ENCODE data around the gene LRRC47.

LRRC47 gene

DNA sequence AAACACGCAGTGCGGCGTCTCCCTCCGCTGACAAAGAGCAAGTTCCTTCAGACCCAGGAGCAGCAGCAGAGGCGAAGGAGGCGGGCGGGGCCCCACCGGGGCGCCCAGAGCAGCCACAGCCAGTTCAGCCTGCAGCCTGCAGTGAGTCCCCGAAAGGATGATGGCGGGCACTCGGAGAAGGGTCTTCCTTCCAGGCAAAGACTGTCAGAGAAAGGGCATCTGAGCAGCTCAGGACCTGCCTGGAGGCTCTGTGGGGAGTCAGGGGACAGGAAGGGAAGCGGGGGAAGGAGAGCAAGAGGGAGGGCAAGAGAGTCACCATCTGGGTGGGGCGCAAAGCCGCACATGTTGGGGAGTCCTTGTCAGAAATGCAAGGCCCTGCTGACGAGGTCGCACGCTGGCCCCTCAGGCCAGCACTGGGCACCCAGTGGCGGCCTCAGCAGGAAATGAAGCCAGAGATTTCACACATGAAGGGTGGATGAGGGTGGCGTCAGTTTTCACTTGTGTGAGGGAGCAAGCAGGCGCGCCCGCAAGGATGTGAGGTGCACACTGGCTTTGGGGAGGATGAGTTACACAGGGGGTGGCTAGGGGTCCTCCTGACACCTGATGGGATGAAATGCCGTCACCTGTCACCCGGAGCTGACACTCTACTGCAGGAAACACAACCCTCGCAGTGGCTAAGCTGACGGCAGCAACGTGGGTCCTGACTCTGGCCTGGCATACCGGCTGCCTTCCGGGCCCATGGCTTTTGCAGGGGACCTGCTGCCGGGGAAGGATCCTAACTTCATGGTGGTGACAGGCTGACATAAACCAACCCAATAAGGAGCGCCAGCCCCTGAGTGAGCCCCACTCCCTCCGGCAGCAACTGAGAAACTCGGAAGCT, 6.6 kb downstream of the LRRC47 start:
- H3K4me2 ChIP-seq (ENCODE audit: low read length) = no peak overlapping the region
- peaks cover 72% of the 10 kb centered on the region for H3K79me2 ChIP-seq (ENCODE audit: control insufficient read depth, low read length)
- H3K4me3 ChIP-seq (ENCODE audit: low read length) = no peak overlapping the region
- no peaks in the 10 kb centered on the region for H3K27me3 ChIP-seq (ENCODE audit: control insufficient read depth, low read length)
- no peak for TF ChIP-seq EZH2phosphoT487 (IDR thresholded peaks at IDR 0.05; ENCODE audit: borderline replicate concordance, low read length)
- TF ChIP-seq, protein P1, sequence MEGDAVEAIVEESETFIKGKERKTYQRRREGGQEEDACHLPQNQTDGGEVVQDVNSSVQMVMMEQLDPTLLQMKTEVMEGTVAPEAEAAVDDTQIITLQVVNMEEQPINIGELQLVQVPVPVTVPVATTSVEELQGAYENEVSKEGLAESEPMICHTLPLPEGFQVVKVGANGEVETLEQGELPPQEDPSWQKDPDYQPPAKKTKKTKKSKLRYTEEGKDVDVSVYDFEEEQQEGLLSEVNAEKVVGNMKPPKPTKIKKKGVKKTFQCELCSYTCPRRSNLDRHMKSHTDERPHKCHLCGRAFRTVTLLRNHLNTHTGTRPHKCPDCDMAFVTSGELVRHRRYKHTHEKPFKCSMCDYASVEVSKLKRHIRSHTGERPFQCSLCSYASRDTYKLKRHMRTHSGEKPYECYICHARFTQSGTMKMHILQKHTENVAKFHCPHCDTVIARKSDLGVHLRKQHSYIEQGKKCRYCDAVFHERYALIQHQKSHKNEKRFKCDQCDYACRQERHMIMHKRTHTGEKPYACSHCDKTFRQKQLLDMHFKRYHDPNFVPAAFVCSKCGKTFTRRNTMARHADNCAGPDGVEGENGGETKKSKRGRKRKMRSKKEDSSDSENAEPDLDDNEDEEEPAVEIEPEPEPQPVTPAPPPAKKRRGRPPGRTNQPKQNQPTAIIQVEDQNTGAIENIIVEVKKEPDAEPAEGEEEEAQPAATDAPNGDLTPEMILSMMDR (IDR thresholded peaks at IDR 0.05; ENCODE audit: low read depth, low read length, poor library complexity, severe bottlenecking) = no peak
- peaks cover 37% of the 10 kb centered on the region for H3K36me3 ChIP-seq (ENCODE audit: control insufficient read depth, low read length)
- no peaks in the 10 kb centered on the region; the same call in 1 of the 2 replicates for H4K20me1 ChIP-seq (ENCODE audit: control insufficient read depth, insufficient read depth, low read depth, low read length)
- H3K27ac ChIP-seq (ENCODE audit: low read depth, low read length) = no peak overlapping the region
- no peaks in the 10 kb centered on the region for H3K9me3 ChIP-seq (ENCODE audit: control insufficient read depth, insufficient read depth, low read length)
- peaks cover 12% of the 10 kb centered on the region for H3K4me1 ChIP-seq (ENCODE audit: control insufficient read depth, low read length)
- no peaks in the 10 kb centered on the region; the same call in 1 of the 2 replicates for H3F3A ChIP-seq (ENCODE audit: control insufficient read depth, insufficient read depth)
- no peaks in the 10 kb centered on the region for H3K9me2 ChIP-seq (replicated peaks; ENCODE audit: control insufficient read depth, low read length)

DNA sequence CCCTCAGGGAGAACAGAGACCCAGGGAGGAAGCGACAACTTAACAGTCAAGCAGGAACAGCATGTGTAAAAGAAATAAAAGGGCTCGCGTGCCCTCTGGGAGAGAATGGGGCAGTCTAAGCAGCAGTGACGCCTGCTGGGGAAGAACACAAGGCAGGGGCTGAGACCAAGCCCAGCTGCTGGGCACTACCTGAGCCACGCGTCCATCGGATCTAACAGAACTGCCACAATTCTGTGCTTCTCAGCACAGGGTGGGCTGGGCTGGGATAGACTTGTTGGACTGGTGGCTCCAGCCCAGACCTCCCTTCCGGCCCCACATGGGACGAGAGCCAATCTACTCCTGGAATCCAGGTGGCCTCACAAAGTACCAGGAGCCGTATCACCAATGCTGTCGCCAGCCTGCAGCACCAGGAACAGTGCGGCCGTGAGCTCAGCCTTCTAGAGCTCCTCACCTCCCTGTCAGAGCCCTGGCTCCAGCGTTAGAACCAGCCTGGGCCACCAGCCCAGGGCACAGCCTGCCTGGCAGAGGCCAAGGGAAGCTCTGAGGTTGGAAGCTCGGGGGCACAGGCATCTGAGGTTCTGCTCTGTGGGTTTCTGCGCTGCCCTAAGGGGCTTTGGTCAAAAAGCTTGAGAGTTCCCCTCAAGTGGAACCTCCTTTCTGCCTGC, 7.4 kb downstream of the LRRC47 start:
- no peaks in the 10 kb centered on the region for H4K20me1 ChIP-seq (ENCODE audit: control insufficient read depth, insufficient read depth, low read depth, low read length)
- no peaks in the 10 kb centered on the region for H3K27me3 ChIP-seq (ENCODE audit: control insufficient read depth, low read length)
- no peaks in the 10 kb centered on the region for H3K9me2 ChIP-seq (replicated peaks; ENCODE audit: control insufficient read depth, low read length)
- peaks cover 45% of the 10 kb centered on the region for H3K36me3 ChIP-seq (ENCODE audit: control insufficient read depth, low read length)
- H3K79me2 ChIP-seq (ENCODE audit: control insufficient read depth, low read length) = peaks cover 64% of the 10 kb centered on the region
- 0 out of 2 replicates have a peak, but pooled peaks cover 5% of the 10 kb centered on the region for H3K4me1 ChIP-seq (ENCODE audit: control insufficient read depth, low read length)
- H3K4me3 ChIP-seq (ENCODE audit: low read length) = no peak overlapping the region
- H3F3A ChIP-seq (ENCODE audit: control insufficient read depth, insufficient read depth) = no peaks in the 10 kb centered on the region; the same call in 1 of the 2 replicates
- H3K4me2 ChIP-seq (ENCODE audit: low read length) = no peak overlapping the region
- TF ChIP-seq, protein P1 (IDR thresholded peaks at IDR 0.05; ENCODE audit: low read depth, low read length, poor library complexity, severe bottlenecking) = no peak
- TF ChIP-seq EZH2phosphoT487 (IDR thresholded peaks at IDR 0.05; ENCODE audit: borderline replicate concordance, low read length) = no peak
- no peaks in the 10 kb centered on the region for H3K9me3 ChIP-seq (ENCODE audit: control insufficient read depth, insufficient read depth, low read length)
- no peak overlapping the region for H3K27ac ChIP-seq (ENCODE audit: low read depth, low read length)

DNA sequence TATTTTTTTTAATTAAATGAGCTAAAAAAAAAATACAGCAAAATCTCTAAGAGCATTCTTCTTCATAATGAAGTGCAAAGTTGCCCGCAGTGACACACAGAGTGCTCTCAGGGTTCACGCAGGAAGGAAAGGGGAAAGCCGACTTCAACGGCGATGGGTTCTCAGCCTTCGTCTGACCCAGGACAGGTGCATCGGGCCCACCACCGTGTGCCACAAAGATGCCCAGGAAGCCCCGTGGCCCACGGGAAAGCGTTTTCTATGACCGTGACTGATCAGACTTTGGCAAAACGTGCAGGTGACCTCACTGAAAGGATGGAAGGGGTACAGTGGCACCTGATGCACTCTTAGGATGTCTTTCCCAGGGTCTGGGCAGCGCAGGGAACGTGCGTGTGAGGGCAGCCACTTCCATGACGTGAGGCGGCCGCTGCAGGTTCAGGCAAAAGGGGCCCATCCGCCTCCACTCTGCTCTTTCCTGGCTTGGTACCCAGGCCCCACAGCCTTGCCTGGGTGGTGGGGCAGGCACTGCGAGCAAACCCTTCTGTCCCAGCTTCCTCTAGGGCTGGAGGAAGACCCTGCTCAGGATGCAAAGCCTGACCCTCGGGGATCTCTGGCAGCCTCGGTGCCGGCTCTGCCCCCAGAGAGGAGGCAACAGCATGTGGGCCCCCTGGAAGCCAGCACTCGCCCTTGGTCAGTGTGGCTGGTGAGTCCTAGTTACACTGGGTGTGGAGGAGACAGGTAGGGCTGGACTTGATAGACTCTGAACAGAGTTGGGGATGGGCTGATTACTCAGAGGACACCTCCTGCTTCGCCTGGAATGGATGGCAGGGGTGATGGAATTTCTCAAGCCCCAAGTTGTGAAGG, 8.3 kb downstream of the LRRC47 start:
- Histone ChIP-seq H3K4me3 (ENCODE audit: low read length) (no peak overlapping the region), H3K27me3 (ENCODE audit: control insufficient read depth, low read length) (no peaks in the 10 kb centered on the region), H3K79me2 (ENCODE audit: control insufficient read depth, low read length) (peaks cover 55% of the 10 kb centered on the region), H3K4me1 (ENCODE audit: control insufficient read depth, low read length) (no peaks in the 10 kb centered on the region), H3K36me3 (ENCODE audit: control insufficient read depth, low read length) (peaks cover 47% of the 10 kb centered on the region), H3K27ac (ENCODE audit: low read depth, low read length) (no peak overlapping the region), H3F3A (ENCODE audit: control insufficient read depth, insufficient read depth) (no peaks in the 10 kb centered on the region; the same call in 1 of the 2 replicates), H3K4me2 (ENCODE audit: low read length) (no peak overlapping the region), H3K9me3 (ENCODE audit: control insufficient read depth, insufficient read depth, low read length) (no peaks in the 10 kb centered on the region), H3K9me2 (replicated peaks; ENCODE audit: control insufficient read depth, low read length) (no peaks in the 10 kb centered on the region), H4K20me1 (ENCODE audit: control insufficient read depth, insufficient read depth, low read depth, low read length) (no peaks in the 10 kb centered on the region)
- TF ChIP-seq EZH2phosphoT487 (IDR thresholded peaks at IDR 0.05; ENCODE audit: borderline replicate concordance, low read length) = no peak
- TF ChIP-seq, protein P1 (IDR thresholded peaks at IDR 0.05; ENCODE audit: low read depth, low read length, poor library complexity, severe bottlenecking) = no peak

Measured in DOHH2 (cell line).